Pancreas (tissue), 10 donors: ENCODE data around the gene SLC1A2. TPM values are rescaled to one million over a fixed set of nuclear protein-coding genes. Genes with fewer than 3 reads are reported as not detected.

Experiments
- ATAC-seq, 4 donors: fragments of 200-7000 bp; cut with Tn5 transposase; one replicate each; pipeline versions ENCODE4 v1.8.0 to v1.9.1; 2020; ENCODE audit warnings: mild to moderate bottlenecking in 4 of 4, moderate library complexity in 4 of 4
- DNase-seq, 6 donors: peaks; one replicate each; pipeline ENCODE4 v3.0.0-alpha.2; 2020
- FAIRE-seq: peaks from 2 replicates; lab custom pipeline; 2012; peaks lifted over from hg19 to GRCh38; lab: Jason Lieb, UNC
- H3K27ac ChIP-seq, 4 donors: fragments of 200-600 bp; sonication (generic); 1 replicate in 3 of 4; 2 replicates in 1 of 4; pipeline versions ENCODE4 v1.5.0 to v1.8.0; 2020
- H3K27me3 ChIP-seq, 4 donors: fragments of 200-600 bp; one replicate each; pipeline ENCODE4 v1.8.0; 2021
- H3K36me3 ChIP-seq, 3 donors: fragments of 200-600 bp; sonication (generic) in 1 of 3; one replicate each; pipeline versions ENCODE4 v1.5.0 to v1.8.0; 2020 to 2021
- H3K4me1 ChIP-seq, 3 donors: fragments of 200-600 bp; one replicate each; pipeline ENCODE4 v1.8.0; 2021
- H3K4me3 ChIP-seq, 4 donors: fragments of 200-600 bp; sonication (generic) in 2 of 4; one replicate each; pipeline versions ENCODE4 v1.5.0 to v1.8.0; 2020 to 2021
- H3K9me3 ChIP-seq, 4 donors: fragments of 200-600 bp; one replicate each; pipeline ENCODE4 v1.8.0; 2021
- CTCF ChIP-seq, 4 donors: fragments of 200-600 bp; sonication (generic) in 3 of 4; IDR thresholded peaks; one replicate each; pipeline versions ENCODE4 v1.5.0 to v1.8.0; 2021; ENCODE audit warnings: antibody characterized with exemption in 4 of 4
- WGBS, 2 donors: extraction: QIAGEN DNeasy Blood & Tissue Kit; methylation state at CpG; one replicate each; pipeline ENCODE4 v1.1.7; 2013; 5-methylcytosine and 5-hydroxymethylcytosine counted together
- intact Hi-C, 3 donors: fragments of 100-400 bp; cut with DNase I; formaldehyde crosslinking; loops; one replicate each; pipeline versions ENCODE4 v1.11.1 to v1.14.2; 2022
- polyA plus RNA-seq, 2 donors: library from polyadenylated mRNA; stranded (reverse); fragments of 200-250 nt; gene quantifications; one replicate each; pipeline ENCODE4 v1.2.3, GENCODE V29; 2013
- total RNA-seq, 6 donors: library from RNA; stranded (reverse); fragmentation: NEBNext Ultra II Directional in 4 of 6; extraction: Animal tissue kit (Norgen Biotek cat#: 25700) in 4 of 6; gene quantifications; one replicate each; pipeline versions ENCODE4 v1.2.1 to v1.2.4, GENCODE V29; 2021 to 2023
- donor health status: healthy with polysubstance abuse.
- donor health status: DM: no; HTN: no; CAD: no; lungs with moderate emphysema.
- donor health status: DM: no; HTN: no; CAD: no.
- donor health status: control.
- donor health status: control.
- donor health status: Bipolar disorder and iron deficiency.
- donor health status: DM: yes; HTN: yes; CAD: no.
- donor health status: DM: no; HTN: no; CAD: no.
- donor health status: DM: no; HTN: no; CAD: no.
- donor health status: DM: yes; HTN: yes; CAD: no.

Gene SLC1A2
- total and polyA plus RNA-seq, 8 donors = 4.7 to 62.5 (median 35.3) TPM

- DNase-seq (no peak), ATAC-seq (no peak), FAIRE-seq (no peak)
- Histone ChIP-seq H3K9me3 (no peaks in the 10 kb centered on the region), H3K27ac (no peak overlapping the region), H3K27me3 (no peaks in the 10 kb centered on the region), H3K4me1 (peaks cover 0 to 5% (median 0%) of the 10 kb centered on the region in 3 donors), H3K36me3 (no peaks in the 10 kb centered on the region), H3K4me3 (no peak overlapping the region)
- 91 to 96% methylated on average over 4 of the region's 4 CpGs for WGBS, 2 donors
- TF ChIP-seq CTCF (IDR thresholded peaks at IDR 0.05) = no peak
- intact Hi-C loops = no loop called here
These were observed 43.2 kb downstream of the SLC1A2 start for GRCh38 chr11:35376118-35376510.

GRCh38 chr11:35375332-35376117 lies 43.8 kb downstream of the SLC1A2 start:
- no peak overlapping the region for H3K27ac ChIP-seq

GRCh38 chr11:35373284-35373933 lies 45.9 kb downstream of the SLC1A2 start:
- H3K9me3 ChIP-seq = no peaks in the 10 kb centered on the region
- H3K4me3 ChIP-seq = no peak overlapping the region
- TF ChIP-seq CTCF (IDR thresholded peaks at IDR 0.05) = no peak
- ATAC-seq = peak; percentile 96 to 97 (median 97)
- 68 to 83% methylated on average over 2 of the region's 2 CpGs for WGBS, 2 donors
- peaks cover 0 to 5% (median 0%) of the 10 kb centered on the region in 3 donors for H3K4me1 ChIP-seq
- H3K27me3 ChIP-seq = no peaks in the 10 kb centered on the region
- H3K36me3 ChIP-seq = no peaks in the 10 kb centered on the region
- FAIRE-seq = no peak
- DNase-seq = peak in 3 of 6 donors; percentile 61 to 79 (median 69)
- intact Hi-C loops = no loop called here
- H3K27ac ChIP-seq = no peak overlapping the region

More at GRCh38 chr11:35375332-35376117, 43.8 kb downstream of the SLC1A2 start:
- Histone ChIP-seq H3K4me3 (no peak overlapping the region), H3K4me1 (peaks cover 0 to 5% (median 0%) of the 10 kb centered on the region in 3 donors), H3K9me3 (no peaks in the 10 kb centered on the region), H3K36me3 (no peaks in the 10 kb centered on the region), H3K27me3 (no peaks in the 10 kb centered on the region)
- DNase-seq (no peak), ATAC-seq (no peak), FAIRE-seq (no peak)
- WGBS, 2 donors = 89 to 94% methylated on average over 10 of the region's 10 CpGs
- intact Hi-C loops = no loop called here
- no peak for TF ChIP-seq CTCF (IDR thresholded peaks at IDR 0.05)

- Histone ChIP-seq H3K27ac (no peak overlapping the region), H3K36me3 (no peaks in the 10 kb centered on the region), H3K9me3 (no peaks in the 10 kb centered on the region), H3K4me1 (peaks cover 0 to 5% (median 0%) of the 10 kb centered on the region in 3 donors), H3K27me3 (no peaks in the 10 kb centered on the region), H3K4me3 (no peak overlapping the region)
- 78 to 84% methylated on average over 3 of the region's 3 CpGs for WGBS, 2 donors
- intact Hi-C loops = no loop called here
- no peak for TF ChIP-seq CTCF (IDR thresholded peaks at IDR 0.05)
- FAIRE-seq (no peak), ATAC-seq (peak in 2 of 4 donors; percentile 17 to 21), DNase-seq (no peak)
These were observed 46.6 kb downstream of the SLC1A2 start for GRCh38 chr11:35372565-35373283.
